GM23338 (cell line): Measurements from ENCODE around the gene CTRB1. TPM values are rescaled to one million over a fixed set of nuclear protein-coding genes. Genes with fewer than 3 reads are reported as not detected.

Experiments used
- ATAC-seq: fragments of 200-7000 bp; cut with Tn5 transposase; 3 replicates; pipeline ENCODE4 v1.9.1; 2020
- DNase-seq: peaks from one replicate; pipeline ENCODE4 v3.0.0-alpha.2; 2015; ENCODE audit warnings: low spot score
- H2AFZ ChIP-seq: fragments of 200-600 bp; sonication (generic); 2 replicates; pipeline ENCODE4 v1.8.0; 2016; ENCODE audit warnings: antibody characterized with exemption, mild to moderate bottlenecking, moderate library complexity
- H3F3A ChIP-seq: fragments of 200-600 bp; sonication (generic); replicated peaks from 2 replicates; pipeline ENCODE4 v1.8.0; 2017; ENCODE audit warnings: antibody characterized with exemption, mixed run types, low read depth
- H3K27ac ChIP-seq: fragments of 200-600 bp; sonication (generic); 2 replicates; pipeline ENCODE4 v1.6.1; 2016; ENCODE audit warnings: low read depth
- H3K27me3 ChIP-seq: fragments of 200-600 bp; sonication (generic); 2 replicates; pipeline ENCODE4 v1.8.0; 2016; ENCODE audit warnings: mild to moderate bottlenecking, mixed run types, moderate library complexity; ENCODE audit not compliant: insufficient read depth
- H3K36me3 ChIP-seq: fragments of 200-600 bp; sonication (generic); 2 replicates; pipeline ENCODE4 v1.8.0; 2016; ENCODE audit warnings: mild to moderate bottlenecking; ENCODE audit not compliant: insufficient read depth
- H3K4me1 ChIP-seq: fragments of 200-600 bp; sonication (generic); 2 replicates; pipeline ENCODE4 v1.8.0; 2016; ENCODE audit warnings: mild to moderate bottlenecking, moderate library complexity; ENCODE audit not compliant: insufficient read depth
- H3K4me2 ChIP-seq: fragments of 200-600 bp; sonication (generic); 2 replicates; pipeline ENCODE4 v1.7.1; 2017; ENCODE audit warnings: mixed run types
- H3K4me3 ChIP-seq: fragments of 200-600 bp; sonication (generic); 2 replicates; pipeline ENCODE4 v1.6.1; 2016; ENCODE audit warnings: mixed run types
- H3K79me2 ChIP-seq: fragments of 200-600 bp; sonication (generic); replicated peaks from 2 replicates; pipeline ENCODE4 v1.8.0; 2017; ENCODE audit warnings: mild to moderate bottlenecking; ENCODE audit not compliant: insufficient read depth
- H3K9me2 ChIP-seq: fragments of 200-600 bp; sonication (generic); 2 replicates; pipeline ENCODE4 v1.8.0; 2017; ENCODE audit not compliant: insufficient read depth
- H4K20me1 ChIP-seq: fragments of 200-600 bp; sonication (generic); replicated peaks from 2 replicates; pipeline ENCODE4 v1.8.0; 2017; ENCODE audit warnings: mild to moderate bottlenecking; ENCODE audit not compliant: insufficient read depth
- H3K27ac Mint-ChIP-seq: 2 replicates; pipeline ENCODE4 v1.8.0; 2020; ENCODE audit warnings: inconsistent platforms, mild to moderate bottlenecking, moderate library complexity, mixed read lengths
- H3K27me3 Mint-ChIP-seq: 3 replicates; pipeline ENCODE4 v1.8.0; 2022; ENCODE audit warnings: low read depth, mild to moderate bottlenecking, moderate library complexity, mixed read lengths, inconsistent platforms; ENCODE audit not compliant: insufficient read depth, poor library complexity
- H3K36me3 Mint-ChIP-seq: 3 replicates; pipeline ENCODE4 v1.8.0; 2021; ENCODE audit warnings: low read depth, mild to moderate bottlenecking, inconsistent platforms, moderate library complexity, mixed read lengths
- H3K4me1 Mint-ChIP-seq: 3 replicates; pipeline ENCODE4 v1.8.0; 2020; ENCODE audit warnings: mild to moderate bottlenecking, inconsistent platforms, mixed read lengths
- H3K4me3 Mint-ChIP-seq: 3 replicates; pipeline ENCODE4 v1.8.0; 2021; ENCODE audit warnings: moderate library complexity, mild to moderate bottlenecking, inconsistent platforms, mixed read lengths
- H3K9me3 Mint-ChIP-seq: 3 replicates; pipeline ENCODE4 v1.8.0; 2020; ENCODE audit warnings: moderate library complexity, mild to moderate bottlenecking, inconsistent platforms, mixed read lengths
- CREB1 ChIP-seq: fragments of 250-450 bp; sonication (Bioruptor Pico); IDR thresholded peaks from 2 replicates; pipeline ENCODE4 v1.5.0; 2020; ENCODE audit warnings: low read depth, mild to moderate bottlenecking, moderate library complexity
- ETS1 ChIP-seq: IDR thresholded peaks from 2 replicates; pipeline ENCODE4 v1.6.1; 2016; ENCODE audit warnings: antibody characterized with exemption
- EZH2 ChIP-seq: fragments of 200-600 bp; sonication (generic); IDR thresholded peaks from one replicate; pipeline ENCODE4 v1.8.0; 2017; ENCODE audit warnings: antibody characterized with exemption, mild to moderate bottlenecking, low read depth; ENCODE audit not compliant: unreplicated experiment
- EZH2phosphoT487 ChIP-seq: fragments of 200-600 bp; sonication (generic); IDR thresholded peaks from one replicate; pipeline ENCODE4 v1.8.1; 2018; ENCODE audit warnings: antibody characterized with exemption; ENCODE audit not compliant: unreplicated experiment
- JUNB ChIP-seq: IDR thresholded peaks from one replicate; pipeline ENCODE4 v1.6.1; 2016; ENCODE audit warnings: antibody characterized with exemption; ENCODE audit not compliant: unreplicated experiment
- NANOG ChIP-seq: IDR thresholded peaks from 2 replicates; pipeline ENCODE4 v1.6.1; 2016; ENCODE audit warnings: antibody characterized with exemption, borderline replicate concordance
- POLR2AphosphoS5 ChIP-seq: IDR thresholded peaks from 2 replicates; pipeline ENCODE4 v1.6.1; 2016; ENCODE audit warnings: antibody characterized with exemption, low read depth
- STAT1 ChIP-seq: IDR thresholded peaks from one replicate; pipeline ENCODE4 v1.6.1; 2016; ENCODE audit warnings: antibody characterized with exemption; ENCODE audit not compliant: unreplicated experiment
- ZNF114 ChIP-seq: fragments of 250-450 bp; sonication (Bioruptor Pico); IDR thresholded peaks from 2 replicates; pipeline ENCODE4 v1.5.0; 2020; ENCODE audit warnings: mild to moderate bottlenecking, moderate library complexity
- ZNF331 ChIP-seq: fragments of 250-450 bp; sonication (Bioruptor Pico); IDR thresholded peaks from 2 replicates; pipeline ENCODE4 v1.5.0; 2020; ENCODE audit warnings: low read depth, mild to moderate bottlenecking, moderate library complexity
- ZNF462 ChIP-seq: fragments of 250-450 bp; sonication (Bioruptor Pico); IDR thresholded peaks from 2 replicates; pipeline ENCODE4 v1.5.0; 2020; ENCODE audit warnings: mild to moderate bottlenecking, moderate library complexity
- long read RNA-seq: library from polyadenylated mRNA; unstranded; transcript quantifications from one replicate; pipeline ENCODE4 v2.0.0, GENCODE V29; 2020; ENCODE audit not compliant: unreplicated experiment
- polyA plus RNA-seq: library from polyadenylated mRNA; unstranded; fragments of >200 nt; fragmentation: Nextera tagmentation; extraction: Ambion mirVana; gene quantifications from 2 replicates; pipeline ENCODE4 v1.2.1, GENCODE V29; 2016
- total RNA-seq: library from RNA; depleted of rRNA; stranded (reverse); fragments of >200 nt; shearing (Covaris generic); gene quantifications from 2 replicates; pipeline ENCODE4 v1.2.3, GENCODE V29; 2014; rRNA removed
- TF ChIP-seq, protein P1 (sequence below): IDR thresholded peaks from one replicate; pipeline ENCODE4 v1.6.1; 2018; ENCODE audit warnings: antibody characterized with exemption; ENCODE audit not compliant: unreplicated experiment
- TF ChIP-seq, protein P2 (sequence below), 2 experiments: fragments of 200-600 bp in 1 of 2; sonication (generic) in 1 of 2; conservative IDR thresholded peaks; 2 replicates each; pipeline versions ENCODE4 v1.5.1 to v1.6.1; 2016 to 2017; ENCODE audit warnings: antibody characterized with exemption in 2 of 2, low read depth in 2 of 2, mild to moderate bottlenecking in 2 of 2, moderate library complexity in 1 of 2

Gene CTRB1
- total RNA-seq (not detected in 2 replicates), polyA plus RNA-seq (not detected in 2 replicates)
- long read RNA-seq = 0 reads

- Histone ChIP-seq H3F3A (no peaks in the 10 kb centered on the region), H3K79me2 (no peaks in the 10 kb centered on the region), H3K4me2 (no peak within 1 kb of the TSS), H3K4me1 (no peaks in the 10 kb centered on the region), H3K36me3 (no peaks in the 10 kb centered on the region), H3K27me3 (no peaks in the 10 kb centered on the region), H4K20me1 (no peaks in the 10 kb centered on the region), H3K9me2 (no peaks in the 10 kb centered on the region), H3K4me3 (no peak within 1 kb of the TSS), H3K27ac (no peak within 1 kb of the TSS), H2AFZ (no peak within 1 kb of the TSS)
- peaks cover 2% of the 10 kb centered on the region for H3K27me3 Mint-ChIP-seq
- TF ChIP-seq ETS1 = no peak
- no peak for TF ChIP-seq ZNF114 (CRISPR knock-in tag)
- no peak for TF ChIP-seq POLR2AphosphoS5
- no peak for TF ChIP-seq EZH2phosphoT487
- TF ChIP-seq, protein P1, sequence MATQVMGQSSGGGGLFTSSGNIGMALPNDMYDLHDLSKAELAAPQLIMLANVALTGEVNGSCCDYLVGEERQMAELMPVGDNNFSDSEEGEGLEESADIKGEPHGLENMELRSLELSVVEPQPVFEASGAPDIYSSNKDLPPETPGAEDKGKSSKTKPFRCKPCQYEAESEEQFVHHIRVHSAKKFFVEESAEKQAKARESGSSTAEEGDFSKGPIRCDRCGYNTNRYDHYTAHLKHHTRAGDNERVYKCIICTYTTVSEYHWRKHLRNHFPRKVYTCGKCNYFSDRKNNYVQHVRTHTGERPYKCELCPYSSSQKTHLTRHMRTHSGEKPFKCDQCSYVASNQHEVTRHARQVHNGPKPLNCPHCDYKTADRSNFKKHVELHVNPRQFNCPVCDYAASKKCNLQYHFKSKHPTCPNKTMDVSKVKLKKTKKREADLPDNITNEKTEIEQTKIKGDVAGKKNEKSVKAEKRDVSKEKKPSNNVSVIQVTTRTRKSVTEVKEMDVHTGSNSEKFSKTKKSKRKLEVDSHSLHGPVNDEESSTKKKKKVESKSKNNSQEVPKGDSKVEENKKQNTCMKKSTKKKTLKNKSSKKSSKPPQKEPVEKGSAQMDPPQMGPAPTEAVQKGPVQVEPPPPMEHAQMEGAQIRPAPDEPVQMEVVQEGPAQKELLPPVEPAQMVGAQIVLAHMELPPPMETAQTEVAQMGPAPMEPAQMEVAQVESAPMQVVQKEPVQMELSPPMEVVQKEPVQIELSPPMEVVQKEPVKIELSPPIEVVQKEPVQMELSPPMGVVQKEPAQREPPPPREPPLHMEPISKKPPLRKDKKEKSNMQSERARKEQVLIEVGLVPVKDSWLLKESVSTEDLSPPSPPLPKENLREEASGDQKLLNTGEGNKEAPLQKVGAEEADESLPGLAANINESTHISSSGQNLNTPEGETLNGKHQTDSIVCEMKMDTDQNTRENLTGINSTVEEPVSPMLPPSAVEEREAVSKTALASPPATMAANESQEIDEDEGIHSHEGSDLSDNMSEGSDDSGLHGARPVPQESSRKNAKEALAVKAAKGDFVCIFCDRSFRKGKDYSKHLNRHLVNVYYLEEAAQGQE = no peak
- TF ChIP-seq CREB1 (CRISPR knock-in tag) = no peak
- TF ChIP-seq ZNF331 (CRISPR knock-in tag) = no peak
- no peak for TF ChIP-seq ZNF462 (CRISPR knock-in tag)
- TF ChIP-seq NANOG = no peak
- TF ChIP-seq STAT1 = no peak
- TF ChIP-seq, protein P2, sequence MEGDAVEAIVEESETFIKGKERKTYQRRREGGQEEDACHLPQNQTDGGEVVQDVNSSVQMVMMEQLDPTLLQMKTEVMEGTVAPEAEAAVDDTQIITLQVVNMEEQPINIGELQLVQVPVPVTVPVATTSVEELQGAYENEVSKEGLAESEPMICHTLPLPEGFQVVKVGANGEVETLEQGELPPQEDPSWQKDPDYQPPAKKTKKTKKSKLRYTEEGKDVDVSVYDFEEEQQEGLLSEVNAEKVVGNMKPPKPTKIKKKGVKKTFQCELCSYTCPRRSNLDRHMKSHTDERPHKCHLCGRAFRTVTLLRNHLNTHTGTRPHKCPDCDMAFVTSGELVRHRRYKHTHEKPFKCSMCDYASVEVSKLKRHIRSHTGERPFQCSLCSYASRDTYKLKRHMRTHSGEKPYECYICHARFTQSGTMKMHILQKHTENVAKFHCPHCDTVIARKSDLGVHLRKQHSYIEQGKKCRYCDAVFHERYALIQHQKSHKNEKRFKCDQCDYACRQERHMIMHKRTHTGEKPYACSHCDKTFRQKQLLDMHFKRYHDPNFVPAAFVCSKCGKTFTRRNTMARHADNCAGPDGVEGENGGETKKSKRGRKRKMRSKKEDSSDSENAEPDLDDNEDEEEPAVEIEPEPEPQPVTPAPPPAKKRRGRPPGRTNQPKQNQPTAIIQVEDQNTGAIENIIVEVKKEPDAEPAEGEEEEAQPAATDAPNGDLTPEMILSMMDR (conservative IDR thresholded peaks at IDR 0.05; ENCODE audit: low read depth in 2 of 2) = no peak
- TF ChIP-seq EZH2 = no peak
- no peak for TF ChIP-seq JUNB
- H3K36me3 Mint-ChIP-seq = no peaks in the 10 kb centered on the region
- no peaks in the 10 kb centered on the region for H3K4me1 Mint-ChIP-seq
- no peak within 1 kb of the TSS for H3K4me3 Mint-ChIP-seq
- no peak within 1 kb of the TSS for H3K27ac Mint-ChIP-seq
- H3K9me3 Mint-ChIP-seq = no peaks in the 10 kb centered on the region; the same call in 2 of the 3 replicates
- no peak for ATAC-seq
- DNase-seq = no peak
Observed at GRCh38 chr16:75218256-75219076, at the start of gene CTRB1. CTRB1 (plus strand) TSS chr16:75218988; CDS start chr16:75219008, 20 bp downstream.
